ENCODE measurements around the gene ACP7. TPM values are rescaled to one million over a fixed set of nuclear protein-coding genes. Genes with fewer than 3 reads are reported as not detected.

The ACP7 gene
- total and polyA plus RNA-seq, 2 experiments from 2014 or later: 0.27 to 0.45 TPM

DNA sequence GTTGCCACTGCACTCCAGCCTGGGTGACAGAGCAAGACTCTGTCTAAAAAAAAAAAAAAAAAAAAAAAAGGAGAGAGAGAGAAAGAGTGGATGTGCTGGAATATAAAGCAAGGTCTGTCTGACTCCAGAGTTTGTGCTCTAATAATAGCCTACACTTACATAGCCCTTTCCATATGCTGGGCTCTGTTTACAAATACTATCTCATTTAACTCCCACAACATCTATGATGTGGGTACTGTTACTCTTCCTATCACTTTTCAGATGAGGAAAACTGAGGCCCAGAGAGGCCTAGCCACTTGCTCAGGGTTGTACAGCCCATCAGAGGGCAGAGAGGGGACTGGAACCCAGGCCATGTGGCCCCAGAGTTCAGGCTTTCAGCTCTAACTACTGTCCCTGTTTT lies 25.5 kb downstream of the ACP7 start:
- no peaks in the 10 kb centered on the region for H4K20me1 ChIP-seq (replicated peaks; ENCODE audit: insufficient read depth)
- no peaks in the 10 kb centered on the region for H3K36me3 Mint-ChIP-seq (ENCODE audit: low read depth)

More for the DNA sequence above, 25.5 kb downstream of the ACP7 start:
- DNase-seq (ENCODE audit: low spot score) (no peak), ATAC-seq (no peak)
- H3K27ac ChIP-seq (ENCODE audit: low read depth): no peak overlapping the region
- no peaks in the 10 kb centered on the region for H3K79me2 ChIP-seq (replicated peaks; ENCODE audit: insufficient read depth)
- no peak overlapping the region for H3K4me3 ChIP-seq
- Mint-ChIP-seq H3K27ac (no peak overlapping the region), H3K9me3 (no peaks in the 10 kb centered on the region), H3K27me3 (ENCODE audit: insufficient read depth, low read depth, poor library complexity) (peaks cover 14% of the 10 kb centered on the region), H3K4me3 (no peak overlapping the region), H3K4me1 (peaks cover 5% of the 10 kb centered on the region)
- no peaks in the 10 kb centered on the region for H3K27me3 ChIP-seq (ENCODE audit: insufficient read depth)
- no peak overlapping the region for H3K4me2 ChIP-seq
- TF ChIP-seq CREB1 (CRISPR knock-in tag; IDR thresholded peaks at IDR 0.05; ENCODE audit: low read depth) (no peak), STAT1 (IDR thresholded peaks at IDR 0.05; ENCODE audit: unreplicated experiment) (no peak), ETS1 (IDR thresholded peaks at IDR 0.05) (no peak), EZH2phosphoT487 (IDR thresholded peaks at IDR 0.05; ENCODE audit: unreplicated experiment) (no peak), POLR2AphosphoS5 (IDR thresholded peaks at IDR 0.05; ENCODE audit: low read depth) (no peak), NANOG (IDR thresholded peaks at IDR 0.05; ENCODE audit: borderline replicate concordance) (no peak), ZNF114 (CRISPR knock-in tag; IDR thresholded peaks at IDR 0.05) (no peak), ZNF331 (CRISPR knock-in tag; IDR thresholded peaks at IDR 0.05; ENCODE audit: low read depth) (no peak)
- TF ChIP-seq, protein P1, sequence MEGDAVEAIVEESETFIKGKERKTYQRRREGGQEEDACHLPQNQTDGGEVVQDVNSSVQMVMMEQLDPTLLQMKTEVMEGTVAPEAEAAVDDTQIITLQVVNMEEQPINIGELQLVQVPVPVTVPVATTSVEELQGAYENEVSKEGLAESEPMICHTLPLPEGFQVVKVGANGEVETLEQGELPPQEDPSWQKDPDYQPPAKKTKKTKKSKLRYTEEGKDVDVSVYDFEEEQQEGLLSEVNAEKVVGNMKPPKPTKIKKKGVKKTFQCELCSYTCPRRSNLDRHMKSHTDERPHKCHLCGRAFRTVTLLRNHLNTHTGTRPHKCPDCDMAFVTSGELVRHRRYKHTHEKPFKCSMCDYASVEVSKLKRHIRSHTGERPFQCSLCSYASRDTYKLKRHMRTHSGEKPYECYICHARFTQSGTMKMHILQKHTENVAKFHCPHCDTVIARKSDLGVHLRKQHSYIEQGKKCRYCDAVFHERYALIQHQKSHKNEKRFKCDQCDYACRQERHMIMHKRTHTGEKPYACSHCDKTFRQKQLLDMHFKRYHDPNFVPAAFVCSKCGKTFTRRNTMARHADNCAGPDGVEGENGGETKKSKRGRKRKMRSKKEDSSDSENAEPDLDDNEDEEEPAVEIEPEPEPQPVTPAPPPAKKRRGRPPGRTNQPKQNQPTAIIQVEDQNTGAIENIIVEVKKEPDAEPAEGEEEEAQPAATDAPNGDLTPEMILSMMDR (conservative IDR thresholded peaks at IDR 0.05; ENCODE audit: low read depth in 2 of 2): no peak
- TF ChIP-seq, protein P2, sequence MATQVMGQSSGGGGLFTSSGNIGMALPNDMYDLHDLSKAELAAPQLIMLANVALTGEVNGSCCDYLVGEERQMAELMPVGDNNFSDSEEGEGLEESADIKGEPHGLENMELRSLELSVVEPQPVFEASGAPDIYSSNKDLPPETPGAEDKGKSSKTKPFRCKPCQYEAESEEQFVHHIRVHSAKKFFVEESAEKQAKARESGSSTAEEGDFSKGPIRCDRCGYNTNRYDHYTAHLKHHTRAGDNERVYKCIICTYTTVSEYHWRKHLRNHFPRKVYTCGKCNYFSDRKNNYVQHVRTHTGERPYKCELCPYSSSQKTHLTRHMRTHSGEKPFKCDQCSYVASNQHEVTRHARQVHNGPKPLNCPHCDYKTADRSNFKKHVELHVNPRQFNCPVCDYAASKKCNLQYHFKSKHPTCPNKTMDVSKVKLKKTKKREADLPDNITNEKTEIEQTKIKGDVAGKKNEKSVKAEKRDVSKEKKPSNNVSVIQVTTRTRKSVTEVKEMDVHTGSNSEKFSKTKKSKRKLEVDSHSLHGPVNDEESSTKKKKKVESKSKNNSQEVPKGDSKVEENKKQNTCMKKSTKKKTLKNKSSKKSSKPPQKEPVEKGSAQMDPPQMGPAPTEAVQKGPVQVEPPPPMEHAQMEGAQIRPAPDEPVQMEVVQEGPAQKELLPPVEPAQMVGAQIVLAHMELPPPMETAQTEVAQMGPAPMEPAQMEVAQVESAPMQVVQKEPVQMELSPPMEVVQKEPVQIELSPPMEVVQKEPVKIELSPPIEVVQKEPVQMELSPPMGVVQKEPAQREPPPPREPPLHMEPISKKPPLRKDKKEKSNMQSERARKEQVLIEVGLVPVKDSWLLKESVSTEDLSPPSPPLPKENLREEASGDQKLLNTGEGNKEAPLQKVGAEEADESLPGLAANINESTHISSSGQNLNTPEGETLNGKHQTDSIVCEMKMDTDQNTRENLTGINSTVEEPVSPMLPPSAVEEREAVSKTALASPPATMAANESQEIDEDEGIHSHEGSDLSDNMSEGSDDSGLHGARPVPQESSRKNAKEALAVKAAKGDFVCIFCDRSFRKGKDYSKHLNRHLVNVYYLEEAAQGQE (IDR thresholded peaks at IDR 0.05; ENCODE audit: unreplicated experiment): no peak
- no peaks in the 10 kb centered on the region for H3K9me2 ChIP-seq (ENCODE audit: insufficient read depth)
- H3K36me3 ChIP-seq (ENCODE audit: insufficient read depth): no peaks in the 10 kb centered on the region
- no peak overlapping the region for H2AFZ ChIP-seq
- H3K4me1 ChIP-seq (ENCODE audit: insufficient read depth): no peaks in the 10 kb centered on the region
- H3F3A ChIP-seq (replicated peaks; ENCODE audit: low read depth): no peaks in the 10 kb centered on the region
